GM23248 (cell line): Measurements from ENCODE around the gene GDAP1L1. TPM values are rescaled to one million over a fixed set of nuclear protein-coding genes. Genes with fewer than 3 reads are reported as not detected.
"Not testable (repeated sequence)": the region's sequence is repeated elsewhere in the genome, so short reads cannot be mapped to it uniquely, and the experiment has no call there.

Source experiments
- DNase-seq: peaks from one replicate; pipeline ENCODE4 v3.0.0-alpha.2; 2015
- H2AFZ ChIP-seq: fragments of 200-600 bp; sonication (generic); 2 replicates; pipeline ENCODE4 v1.6.1; 2016; ENCODE audit warnings: antibody characterized with exemption
- H3F3A ChIP-seq: fragments of 200-600 bp; sonication (generic); 2 replicates; pipeline ENCODE4 v1.6.1; 2016; ENCODE audit warnings: mild to moderate bottlenecking, antibody characterized with exemption, mixed run types; ENCODE audit not compliant: insufficient read depth
- H3K27ac ChIP-seq: fragments of 200-600 bp; sonication (generic); 2 replicates; pipeline ENCODE4 v1.5.1; 2016; ENCODE audit warnings: mild to moderate bottlenecking
- H3K27me3 ChIP-seq: fragments of 200-600 bp; sonication (generic); replicated peaks from 2 replicates; pipeline ENCODE4 v1.6.1; 2016; ENCODE audit warnings: mild to moderate bottlenecking; ENCODE audit not compliant: insufficient read depth
- H3K36me3 ChIP-seq: fragments of 200-600 bp; sonication (generic); 2 replicates; pipeline ENCODE4 v1.6.1; 2016; ENCODE audit warnings: low read depth, mild to moderate bottlenecking
- H3K4me1 ChIP-seq: fragments of 200-600 bp; sonication (generic); 2 replicates; pipeline ENCODE4 v1.6.1; 2016; ENCODE audit warnings: mild to moderate bottlenecking; ENCODE audit not compliant: insufficient read depth
- H3K4me2 ChIP-seq: fragments of 200-600 bp; sonication (generic); one replicate; pipeline ENCODE4 v1.6.1; 2016; ENCODE audit warnings: mild to moderate bottlenecking; ENCODE audit not compliant: unreplicated experiment
- H3K4me3 ChIP-seq: fragments of 200-600 bp; sonication (generic); 2 replicates; pipeline ENCODE4 v1.5.1; 2016; ENCODE audit warnings: mild to moderate bottlenecking
- H3K79me2 ChIP-seq: fragments of 200-600 bp; sonication (generic); 2 replicates; pipeline ENCODE4 v1.6.1; 2016; ENCODE audit warnings: mild to moderate bottlenecking; ENCODE audit not compliant: insufficient read depth
- H3K9ac ChIP-seq: fragments of 200-600 bp; sonication (generic); 2 replicates; pipeline ENCODE4 v1.6.1; 2016; ENCODE audit warnings: mild to moderate bottlenecking
- H3K9me2 ChIP-seq: fragments of 200-600 bp; sonication (generic); 2 replicates; pipeline ENCODE4 v1.6.1; 2016; ENCODE audit warnings: mixed run types, mild to moderate bottlenecking, moderate library complexity; ENCODE audit not compliant: insufficient read depth
- H3K9me3 ChIP-seq: fragments of 200-600 bp; sonication (generic); one replicate; pipeline ENCODE4 v1.6.1; 2017; ENCODE audit warnings: low read depth
- H4K20me1 ChIP-seq: fragments of 200-600 bp; sonication (generic); 2 replicates; pipeline ENCODE4 v1.6.0; 2016; ENCODE audit not compliant: insufficient read depth
- EZH2 ChIP-seq: fragments of 200-600 bp; sonication (generic); IDR thresholded peaks from 2 replicates; pipeline ENCODE4 v1.6.1; 2018; ENCODE audit warnings: antibody characterized with exemption, mild to moderate bottlenecking; ENCODE audit not compliant: insufficient read depth, poor library complexity, severe bottlenecking
- EZH2phosphoT487 ChIP-seq: fragments of 200-600 bp; sonication (generic); IDR thresholded peaks from 2 replicates; pipeline ENCODE4 v1.6.1; 2018; ENCODE audit warnings: antibody characterized with exemption, moderate library complexity, mild to moderate bottlenecking, low read depth; ENCODE audit not compliant: insufficient read depth
- WGBS, 2 experiments: methylation state at CpG; one replicate each; pipeline ENCODE4 v1.1.6; 2015 to 2017; ENCODE audit warnings: low lambda C conversion rate in 2 of 2, low coverage in 1 of 2; ENCODE audit errors: missing lambda C conversion rate in 2 of 2; 5-methylcytosine and 5-hydroxymethylcytosine counted together
- in situ Hi-C: fragments of 300-500 bp; cut with MboI; formaldehyde crosslinking; loops from 2 replicates; pipeline ENCODE4 v1.15.0; 2020
- polyA plus RNA-seq: library from polyadenylated mRNA; unstranded; fragments of >200 nt; fragmentation: Nextera tagmentation; extraction: Ambion mirVana; gene quantifications from 2 replicates; pipeline ENCODE4 v1.2.1, GENCODE V29; 2016
- total RNA-seq: library from RNA; depleted of rRNA; stranded (reverse); fragments of >200 nt; shearing (Covaris generic); gene quantifications from 2 replicates; pipeline ENCODE4 v1.2.3, GENCODE V29; 2014

The GDAP1L1 gene
- total and polyA plus RNA-seq, 2 experiments from 2014 or later = not detected

GRCh38 chr20:44291754-44292153 is 44.6 kb downstream of the GDAP1L1 start:
- no peak for DNase-seq
- no peak overlapping the region for H3K4me2 ChIP-seq
- H3K4me1 ChIP-seq = no peaks in the 10 kb centered on the region
- H2AFZ ChIP-seq = no peak overlapping the region
- H3K9me3 ChIP-seq = no peaks in the 10 kb centered on the region
- WGBS, 2 experiments = 83 to 92% methylated on average over 7 of the region's 7 CpGs
- no peaks in the 10 kb centered on the region for H3K36me3 ChIP-seq
- H4K20me1 ChIP-seq = no peaks in the 10 kb centered on the region
- no peaks in the 10 kb centered on the region for H3K79me2 ChIP-seq
- in situ Hi-C loops = no loop called here
- TF ChIP-seq EZH2 = no peak
- TF ChIP-seq EZH2phosphoT487 = no peak
- no peak overlapping the region for H3K9ac ChIP-seq
- H3K9me2 ChIP-seq = no peaks in the 10 kb centered on the region
- H3K4me3 ChIP-seq = no peak overlapping the region
- H3K27me3 ChIP-seq = no peaks in the 10 kb centered on the region
- H3K27ac ChIP-seq = no peak overlapping the region
- no peaks in the 10 kb centered on the region for H3F3A ChIP-seq

- in situ Hi-C loops = no loop called here
- H3K9ac ChIP-seq = no peak overlapping the region
- H3K79me2 ChIP-seq = no peaks in the 10 kb centered on the region
- WGBS, 2 experiments = 73 to 75% methylated on average over 7 of the region's 7 CpGs
- H3K4me1 ChIP-seq = no peaks in the 10 kb centered on the region
- H3F3A ChIP-seq = no peaks in the 10 kb centered on the region
- H3K4me2 ChIP-seq = no peak overlapping the region
- H3K4me3 ChIP-seq = no peak overlapping the region
- H3K36me3 ChIP-seq = no peaks in the 10 kb centered on the region
- no peak for TF ChIP-seq EZH2phosphoT487
- no peak for TF ChIP-seq EZH2
- no peaks in the 10 kb centered on the region for H4K20me1 ChIP-seq
- H2AFZ ChIP-seq = no peak overlapping the region
- no peaks in the 10 kb centered on the region for H3K9me2 ChIP-seq
- no peak for DNase-seq
- no peak overlapping the region for H3K27ac ChIP-seq
- no peaks in the 10 kb centered on the region for H3K9me3 ChIP-seq
- H3K27me3 ChIP-seq = no peaks in the 10 kb centered on the region
Measured at GRCh38 chr20:44296011-44296410, 48.9 kb downstream of the GDAP1L1 start.

GRCh38 chr20:44297721-44298120 is 50.6 kb downstream of the GDAP1L1 start:
- Histone ChIP-seq H2AFZ (no peak overlapping the region), H3K27ac (no peak overlapping the region), H3K36me3 (no peaks in the 10 kb centered on the region), H3K4me2 (no peak overlapping the region), H3K27me3 (no peaks in the 10 kb centered on the region), H3K4me1 (no peaks in the 10 kb centered on the region), H3K4me3 (no peak overlapping the region), H3K9me2 (no peaks in the 10 kb centered on the region), H3K79me2 (no peaks in the 10 kb centered on the region), H3K9ac (no peak overlapping the region), H4K20me1 (no peaks in the 10 kb centered on the region), H3K9me3 (no peaks in the 10 kb centered on the region), H3F3A (no peaks in the 10 kb centered on the region)
- 85 to 88% methylated on average over 4 of the region's 4 CpGs for WGBS, 2 experiments
- no peak for DNase-seq
- no peak for TF ChIP-seq EZH2
- no peak for TF ChIP-seq EZH2phosphoT487
- in situ Hi-C loops = no loop called here

GRCh38 chr20:44299011-44299535 is 52.0 kb downstream of the GDAP1L1 start:
- H3K9ac ChIP-seq, H3K4me1 ChIP-seq, H3K4me3 ChIP-seq, DNase-seq, H2AFZ ChIP-seq, H3K27me3 ChIP-seq, H3K36me3 ChIP-seq, H3K27ac ChIP-seq, in situ Hi-C loops, H3F3A ChIP-seq, H3K79me2 ChIP-seq, H4K20me1 ChIP-seq, H3K9me2 ChIP-seq, H3K9me3 ChIP-seq, H3K4me2 ChIP-seq: not testable (repeated sequence)
- WGBS, 2 experiments = 94 to 97% methylated on average over 19 to 32 of the region's 42 CpGs

- Histone ChIP-seq H3K79me2 (no peaks in the 10 kb centered on the region), H3K36me3 (no peaks in the 10 kb centered on the region), H4K20me1 (no peaks in the 10 kb centered on the region), H3K9me3 (no peaks in the 10 kb centered on the region), H2AFZ (no peak overlapping the region), H3K4me1 (no peaks in the 10 kb centered on the region), H3K4me3 (no peak overlapping the region), H3K9ac (no peak overlapping the region), H3K27me3 (no peaks in the 10 kb centered on the region), H3K27ac (no peak overlapping the region), H3K4me2 (no peak overlapping the region), H3F3A (no peaks in the 10 kb centered on the region), H3K9me2 (no peaks in the 10 kb centered on the region)
- DNase-seq = no peak
- in situ Hi-C loops = no loop called here
- TF ChIP-seq EZH2 = no peak
- no peak for TF ChIP-seq EZH2phosphoT487
Measured at GRCh38 chr20:44301285-44301684, 54.2 kb downstream of the GDAP1L1 start.
